C1 segment of cervical spinal cord (tissue), 14 donors: ENCODE results near the gene RHD.
"Not testable (repeated sequence)": the region's sequence is repeated elsewhere in the genome, so short reads cannot be mapped to it uniquely, and the experiment has no call there.

ENCODE experiments used
- DNase-seq, 14 donors: peaks; one replicate each; lab custom pipeline; 2025; lab: John Stamatoyannopoulos, UW

RHD gene

DNA sequence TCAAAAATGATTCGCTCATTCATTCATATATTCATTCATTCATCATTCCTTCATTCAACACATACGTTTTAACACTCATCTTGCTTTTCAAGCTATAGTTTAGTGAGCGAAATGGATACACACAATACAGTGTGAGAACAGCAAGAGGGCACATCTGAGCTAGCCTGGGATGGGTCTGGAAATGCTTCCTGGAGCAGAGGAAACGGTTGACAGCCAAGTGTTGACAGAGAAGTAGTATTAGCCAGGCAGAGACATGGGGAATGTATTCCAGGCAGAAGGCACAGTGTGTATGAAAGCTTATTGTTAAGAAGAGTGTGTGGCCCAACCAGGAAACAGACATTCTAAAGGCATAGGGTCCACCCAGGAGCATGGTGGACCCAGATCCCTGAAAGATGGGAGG, 32.6 kb downstream of the RHD start:
- DNase-seq = not testable (repeated sequence)

- DNase-seq = not testable (repeated sequence)
Observed at GRCh38 chr1:25308168-25308567, 35.9 kb downstream of the RHD start.

DNA sequence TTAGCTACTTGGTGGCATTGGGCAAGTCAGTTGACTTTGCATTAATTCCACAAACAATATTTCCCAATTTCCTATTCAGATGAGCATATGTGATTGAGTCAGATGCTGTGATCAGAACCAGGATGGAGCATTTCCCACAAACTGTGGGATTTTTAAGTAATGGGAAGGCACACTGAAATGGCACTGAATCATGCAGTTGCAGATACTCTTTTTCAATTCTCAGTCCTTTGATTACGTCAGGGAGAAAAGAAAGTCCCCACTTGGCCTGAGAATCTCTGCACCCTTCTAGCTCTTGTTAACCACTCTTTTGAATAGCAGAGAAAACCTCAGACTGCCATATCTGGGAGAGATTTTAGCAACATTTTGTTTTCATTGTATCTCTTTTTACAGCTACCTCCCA, 36.8 kb downstream of the RHD start:
- DNase-seq = not testable (repeated sequence)

GRCh38 chr1:25309486-25309885, 37.2 kb downstream of the RHD start:
- not testable (repeated sequence) for DNase-seq

DNA sequence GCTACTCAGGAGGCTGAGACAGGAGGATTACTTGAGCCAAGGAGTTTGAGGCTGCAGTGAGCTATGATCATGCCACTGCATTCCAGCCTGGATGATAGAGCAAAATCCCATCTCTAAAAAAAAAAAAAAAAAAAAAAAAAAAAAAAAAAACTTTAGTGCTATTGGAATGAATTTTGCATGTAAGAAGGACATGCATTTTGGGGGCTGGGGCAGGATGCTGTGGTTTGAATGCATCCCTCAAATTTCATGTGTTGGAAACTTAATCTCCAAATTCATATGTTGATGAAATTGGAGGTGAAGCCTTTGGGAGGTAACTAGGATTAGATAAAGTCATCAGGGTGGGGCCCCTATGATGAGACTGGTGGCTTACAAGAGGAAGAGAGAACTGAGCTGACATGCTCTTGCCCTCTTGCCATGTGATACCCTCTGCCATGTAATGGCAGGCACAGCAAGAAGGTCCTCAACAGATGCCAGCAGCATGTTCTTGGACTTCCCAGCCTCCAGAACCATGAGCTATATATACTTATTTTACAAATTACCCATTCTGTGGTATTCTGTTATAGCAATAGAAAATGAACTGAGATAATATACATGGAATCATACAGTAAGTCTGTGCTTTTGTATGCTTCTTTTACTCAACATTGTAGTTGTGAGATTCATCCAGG, 40.6 kb downstream of the RHD start:
- not testable (repeated sequence) for DNase-seq

DNA sequence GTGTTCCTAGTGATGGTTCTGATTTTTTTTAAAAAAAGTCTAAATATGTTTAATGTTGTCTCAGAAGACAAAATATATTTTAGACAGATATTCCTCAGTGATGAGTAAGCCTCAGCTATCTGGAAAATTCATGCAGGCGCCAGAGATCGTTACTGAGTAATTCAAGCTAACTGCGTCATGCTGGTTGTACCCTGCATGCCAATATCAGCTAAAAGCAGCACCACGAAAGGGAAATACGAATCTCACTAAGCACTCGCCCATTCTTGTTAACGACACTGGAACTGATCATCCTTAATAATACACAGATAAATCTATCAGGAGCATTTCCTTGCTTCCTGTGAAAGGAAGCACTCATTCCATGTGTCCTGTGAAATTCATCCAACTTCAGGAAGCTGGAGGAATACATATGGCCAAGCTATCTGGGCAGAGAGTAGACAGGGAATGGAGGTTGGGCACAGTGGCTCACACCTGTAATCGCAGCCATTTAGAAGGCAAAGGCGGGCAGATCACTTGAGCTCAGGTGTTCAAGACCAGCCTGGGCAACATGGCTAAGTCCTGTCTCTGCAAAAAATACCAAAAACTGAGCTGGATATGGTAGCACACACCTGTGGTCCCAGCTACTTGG, 48.1 kb downstream of the RHD start:
- not testable (repeated sequence) for DNase-seq

- DNase-seq = not testable (repeated sequence)
Observed at GRCh38 chr1:25322127-25322526, 49.8 kb downstream of the RHD start.

- not testable (repeated sequence) for DNase-seq
Observed at GRCh38 chr1:25324407-25324806, 52.1 kb downstream of the RHD start.

GRCh38 chr1:25327864-25328790, 55.8 kb downstream of the RHD start:
- DNase-seq = not testable (repeated sequence)

GRCh38 chr1:25328791-25329185, 56.5 kb downstream of the RHD start:
- not testable (repeated sequence) for DNase-seq

- DNase-seq = not testable (repeated sequence)
Observed at GRCh38 chr1:25329336-25329735, 57.0 kb downstream of the RHD start.

- not testable (repeated sequence) for DNase-seq
Observed at GRCh38 chr1:25329950-25330349, 57.6 kb downstream of the RHD start.

DNA sequence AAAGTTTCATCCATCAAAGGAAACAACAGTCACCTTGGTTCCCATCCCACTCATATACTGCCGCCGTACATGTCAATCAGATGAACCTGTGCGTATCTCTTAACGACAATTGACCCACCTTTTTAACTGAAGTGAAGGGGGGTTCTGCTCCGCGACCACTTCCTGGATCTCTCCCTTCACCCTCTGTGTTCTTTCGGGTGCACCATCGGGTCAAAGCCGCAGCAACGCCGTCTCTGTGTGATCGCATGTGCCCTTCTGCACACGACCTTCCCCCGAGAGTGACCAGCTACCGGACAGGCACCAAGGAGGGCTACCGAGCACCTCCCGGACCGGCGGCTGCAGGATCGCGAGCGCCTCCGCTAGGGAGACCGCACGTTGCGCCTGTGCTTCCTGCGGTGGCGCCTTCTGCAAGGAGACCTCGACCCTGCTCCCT, 64.6 kb downstream of the RHD start:
- DNase-seq = peak in 1 of 14 donors; percentile 23

DNA sequence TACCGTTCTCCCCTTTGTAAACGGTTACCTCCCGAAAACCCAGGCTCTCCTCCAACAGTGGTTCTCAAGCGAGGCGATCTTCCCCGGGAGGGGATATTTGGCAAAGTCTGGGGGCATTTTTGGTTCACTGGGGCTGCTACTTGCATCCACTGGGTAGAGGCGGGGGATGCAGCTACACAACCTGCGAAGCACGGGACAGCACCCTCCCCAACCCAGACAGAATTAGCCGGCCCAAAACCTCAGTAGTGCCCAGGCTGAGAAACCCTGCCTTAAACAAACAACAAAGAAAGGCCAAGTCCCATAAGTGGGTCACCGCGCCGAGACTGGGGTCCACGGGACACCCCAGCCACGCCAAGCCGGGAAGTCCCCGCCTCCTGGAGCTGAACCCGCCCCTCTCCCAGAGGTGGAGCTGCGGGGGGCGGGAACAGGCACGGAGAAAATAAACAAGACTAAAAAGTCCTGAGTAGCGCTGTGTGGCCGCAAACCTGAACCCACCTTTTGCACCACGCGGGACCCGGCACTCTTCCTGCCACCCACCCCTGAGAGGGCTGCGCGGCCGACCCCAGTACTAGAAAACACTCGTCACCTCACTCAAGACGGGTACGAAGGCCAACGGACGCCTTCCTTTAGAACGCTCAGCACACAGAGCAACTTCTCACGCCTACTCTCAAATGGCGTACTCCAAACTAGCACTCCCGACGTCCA, 65.3 kb downstream of the RHD start:
- not testable (repeated sequence) for DNase-seq

GRCh38 chr1:25338188-25338981, 66.1 kb downstream of the RHD start, which contains the start of gene TMEM50A:
Gene TMEM50A (plus strand): TSS chr1:25338334. CDS start chr1:25340487, 2,153 bp downstream.
- DNase-seq = peak; percentile 35 to 93 (median 88)

DNA sequence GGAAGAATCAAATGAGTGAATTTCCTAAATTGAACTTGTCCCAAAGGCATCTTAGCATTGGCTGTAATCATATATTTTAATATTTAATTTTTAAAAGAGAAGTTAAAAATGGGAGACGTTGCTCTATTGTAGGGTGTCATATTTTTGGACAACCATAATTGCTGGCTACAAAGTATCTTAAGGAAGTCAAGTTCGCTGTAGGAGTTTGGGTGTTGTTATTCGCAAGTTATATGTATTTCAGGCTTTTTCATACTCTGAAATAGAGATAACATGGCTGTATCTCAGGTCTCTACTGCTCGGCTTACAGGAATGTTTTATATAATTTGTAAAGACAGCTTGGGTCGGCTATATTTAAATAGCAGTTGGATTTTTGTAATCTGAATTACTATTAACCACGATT, 66.7 kb downstream of the RHD start:
- no peak for DNase-seq

DNA sequence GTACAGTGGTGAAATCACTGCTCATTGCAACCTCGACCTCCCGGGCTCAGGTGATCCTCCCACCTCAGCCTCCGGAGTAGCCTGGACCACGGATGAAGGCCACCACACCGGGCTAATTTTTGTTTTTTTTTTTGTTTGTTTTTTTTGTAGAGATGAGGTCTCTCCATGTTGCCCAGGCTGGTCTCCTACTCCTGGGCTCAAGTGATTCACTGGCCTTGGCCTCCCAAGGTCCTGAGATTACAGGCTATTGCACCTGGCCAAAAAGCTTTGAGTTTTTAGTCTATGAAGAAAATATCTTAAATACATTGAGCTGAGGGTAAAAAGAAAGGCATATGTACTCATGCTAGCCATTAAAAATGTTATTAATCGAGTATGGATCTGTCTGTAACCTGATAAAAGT, 69.4 kb downstream of the RHD start:
- no peak for DNase-seq

DNA sequence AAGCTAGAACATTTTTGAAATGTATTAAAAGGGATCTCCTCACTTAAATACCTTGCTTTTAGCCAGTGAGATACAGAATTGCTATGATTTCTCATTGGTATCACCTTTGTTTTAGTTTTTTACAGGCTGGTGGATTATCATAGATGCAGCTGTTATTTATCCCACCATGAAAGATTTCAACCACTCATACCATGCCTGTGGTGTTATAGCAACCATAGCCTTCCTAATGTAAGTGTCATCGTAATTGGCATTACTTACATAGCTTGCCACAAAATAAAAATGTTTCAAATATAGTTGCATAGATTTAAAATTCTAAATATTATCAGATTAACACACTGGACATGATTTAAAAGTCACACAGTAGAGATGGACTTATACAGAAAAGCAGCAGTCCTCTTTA, 70.5 kb downstream of the RHD start:
- no peak for DNase-seq

- no peak for DNase-seq
Observed at GRCh38 chr1:25343872-25344271, 71.6 kb downstream of the RHD start.

GRCh38 chr1:25347556-25347955, 75.2 kb downstream of the RHD start:
- no peak for DNase-seq

DNA sequence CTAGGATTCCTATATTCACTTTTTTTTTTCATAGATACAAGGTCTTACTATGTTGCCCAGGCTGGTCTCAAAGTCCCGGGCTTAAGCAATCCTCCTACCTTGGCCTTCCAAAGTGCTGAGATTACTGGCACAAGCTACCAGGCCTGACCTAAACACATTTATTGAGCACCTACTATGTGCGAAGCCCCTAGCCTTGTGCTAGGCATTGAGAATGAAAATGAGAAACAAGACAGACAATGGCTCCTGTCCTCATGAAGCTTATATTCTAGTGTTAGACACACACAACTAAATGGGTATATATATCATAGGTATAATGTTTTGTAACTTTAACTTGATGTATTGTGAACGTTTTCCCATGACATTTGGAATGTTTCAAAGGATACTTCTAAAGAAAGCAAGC, 77.3 kb downstream of the RHD start:
- no peak for DNase-seq
